Ammon's horn (tissue), 1 donor: Measurements from ENCODE around the gene AJM1.

Experiments
- DNase-seq: peaks from one replicate; pipeline ENCODE4 v3.0.0-alpha.2; 2016; ENCODE audit warnings: low spot score

AJM1 gene

DNA sequence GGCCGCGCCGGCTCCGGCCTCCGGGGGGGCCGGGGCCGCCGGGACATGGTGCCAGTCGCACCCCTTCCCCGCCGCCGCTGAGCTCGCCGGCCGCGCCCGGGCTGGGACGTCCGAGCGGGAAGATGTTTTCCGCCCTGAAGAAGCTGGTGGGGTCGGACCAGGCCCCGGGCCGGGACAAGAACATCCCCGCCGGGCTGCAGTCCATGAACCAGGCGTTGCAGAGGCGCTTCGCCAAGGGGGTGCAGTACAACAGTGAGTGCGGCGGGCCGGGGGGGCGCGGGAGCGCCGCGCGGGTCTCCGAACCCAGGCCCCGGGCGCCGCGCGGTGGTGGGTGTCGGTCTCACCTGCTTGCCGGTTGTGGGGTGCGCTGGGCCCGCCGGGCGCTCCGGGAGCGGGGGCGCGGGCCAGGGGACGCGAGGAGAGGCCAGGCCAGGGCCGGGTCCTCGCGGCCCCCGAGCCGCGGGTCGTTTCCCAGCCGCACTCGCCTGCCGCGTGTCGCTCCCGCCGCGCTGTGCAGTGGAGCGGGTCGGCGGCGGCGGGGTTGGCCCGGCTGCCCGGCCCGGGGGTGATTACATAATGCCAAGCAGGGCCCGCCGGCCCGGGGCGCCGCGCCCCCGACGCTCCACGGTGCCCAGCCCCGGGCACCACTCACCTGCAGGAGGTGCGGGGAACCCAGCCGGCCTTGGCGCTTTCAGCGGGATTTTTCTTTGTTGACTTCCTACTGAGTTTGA, 34.0 kb upstream of the AJM1 start:
- DNase-seq = no peak

DNA sequence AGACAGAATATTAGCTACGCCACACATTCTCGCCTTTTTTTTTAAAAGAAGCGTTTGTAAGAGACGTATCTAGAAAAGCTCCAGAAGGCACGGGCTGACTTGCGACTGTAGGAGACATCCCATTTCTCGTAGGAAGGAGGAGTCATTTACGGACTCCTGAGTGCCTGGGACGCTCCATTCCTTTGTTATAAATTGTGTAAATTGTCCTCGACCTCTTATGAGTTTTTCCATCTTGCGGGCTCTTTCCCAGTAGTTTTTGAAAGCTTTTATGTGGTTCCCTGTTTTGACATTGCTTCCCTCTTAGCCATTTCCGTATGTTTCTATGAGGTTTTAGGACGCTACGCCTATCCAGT, 33.5 kb upstream of the AJM1 start:
- DNase-seq = no peak

DNA sequence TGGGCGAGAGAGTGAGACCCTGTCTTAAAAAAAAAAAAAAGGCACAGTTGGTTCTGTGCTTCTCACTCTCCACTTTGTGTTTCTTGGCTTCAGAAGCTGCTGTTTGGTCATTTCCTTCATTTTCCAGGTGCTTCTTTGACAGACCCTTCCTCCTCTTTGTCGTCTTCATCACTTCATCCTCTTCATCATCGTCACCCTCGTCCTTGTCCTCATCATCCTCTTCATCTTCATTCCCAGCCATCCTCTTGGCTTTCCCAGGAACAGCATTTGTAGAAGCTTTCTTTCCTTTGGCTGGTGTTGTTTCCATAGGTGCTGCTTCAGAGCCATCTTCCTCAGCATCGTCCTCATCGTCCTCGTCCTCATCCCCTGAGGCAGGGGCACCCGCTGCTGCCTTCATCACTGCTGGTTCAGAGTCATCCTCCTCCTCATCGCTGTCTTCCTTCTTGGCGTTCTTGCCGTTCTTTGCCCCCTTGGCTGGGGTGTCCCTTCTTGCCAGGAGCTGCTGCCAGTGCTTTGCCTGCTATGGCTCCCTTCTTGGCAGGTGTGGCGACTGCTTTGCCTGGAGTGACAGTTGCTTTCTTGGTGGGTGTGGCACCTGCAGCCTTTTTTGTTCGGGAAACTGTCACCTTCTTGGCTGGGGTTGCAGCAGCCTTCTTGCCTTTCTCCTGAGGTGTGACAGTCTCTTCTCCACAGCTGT, 27.4 kb upstream of the AJM1 start:
- no peak for DNase-seq

DNA sequence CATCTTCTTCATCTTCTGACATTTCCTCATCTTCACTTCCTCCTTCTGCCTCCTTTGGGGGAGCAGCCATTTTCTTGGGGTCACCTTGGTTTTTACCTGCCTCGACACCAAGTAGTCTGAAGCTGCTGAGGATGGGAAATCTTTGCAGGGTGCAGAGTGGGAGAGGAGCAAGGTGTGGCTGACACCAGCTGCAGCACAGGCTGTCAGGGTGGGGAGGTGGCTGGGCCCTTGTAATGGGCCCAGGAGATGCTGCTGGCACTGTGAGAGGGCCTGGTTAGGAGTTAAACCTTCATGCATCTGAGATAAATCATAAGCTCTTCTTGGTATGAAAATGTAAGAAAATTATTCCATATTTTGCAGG, 26.9 kb upstream of the AJM1 start:
- DNase-seq = no peak

DNA sequence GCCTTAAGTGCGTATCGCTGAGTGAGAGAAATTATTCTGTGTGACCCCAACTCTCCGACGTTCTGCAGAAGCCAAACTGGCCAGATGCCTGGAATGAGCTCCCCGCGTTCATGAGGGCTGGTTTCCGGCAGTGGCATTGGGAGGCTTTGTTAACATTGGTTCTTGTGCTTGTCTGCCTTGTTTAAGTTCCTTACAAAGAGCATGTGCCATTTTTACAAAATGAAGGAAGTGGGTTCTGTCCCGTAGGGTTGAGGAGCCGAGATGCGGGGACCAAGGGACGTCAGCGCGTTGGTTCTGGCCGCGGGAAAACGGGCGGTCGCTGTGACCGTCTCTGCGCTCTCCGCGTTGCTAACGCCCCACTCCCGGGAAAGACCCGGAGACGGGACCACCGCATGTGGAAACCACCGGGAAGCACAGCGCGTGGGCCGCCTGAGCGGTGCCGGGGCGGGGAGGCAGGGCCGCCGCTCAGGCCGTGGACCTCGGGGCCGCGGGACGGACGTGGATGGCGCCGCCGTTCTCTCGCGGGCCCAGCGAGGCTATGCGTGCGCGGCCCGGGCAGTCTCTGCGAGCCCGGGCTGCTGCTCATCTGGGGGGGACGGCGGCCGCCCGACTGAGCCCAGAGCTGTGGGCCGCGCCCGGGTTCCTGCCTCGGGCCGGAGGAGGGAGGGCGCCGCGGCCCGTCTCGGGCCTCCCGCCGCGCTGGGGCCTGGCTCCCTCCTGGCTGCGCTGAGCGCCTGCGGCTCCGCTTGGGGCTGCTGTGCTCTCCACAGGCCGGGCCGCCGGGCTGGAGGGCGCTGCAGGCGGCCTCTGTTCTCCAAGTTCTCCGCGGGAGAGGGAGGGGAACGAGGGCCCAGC, 21.1 kb upstream of the AJM1 start:
- peak; percentile 42 for DNase-seq

DNA sequence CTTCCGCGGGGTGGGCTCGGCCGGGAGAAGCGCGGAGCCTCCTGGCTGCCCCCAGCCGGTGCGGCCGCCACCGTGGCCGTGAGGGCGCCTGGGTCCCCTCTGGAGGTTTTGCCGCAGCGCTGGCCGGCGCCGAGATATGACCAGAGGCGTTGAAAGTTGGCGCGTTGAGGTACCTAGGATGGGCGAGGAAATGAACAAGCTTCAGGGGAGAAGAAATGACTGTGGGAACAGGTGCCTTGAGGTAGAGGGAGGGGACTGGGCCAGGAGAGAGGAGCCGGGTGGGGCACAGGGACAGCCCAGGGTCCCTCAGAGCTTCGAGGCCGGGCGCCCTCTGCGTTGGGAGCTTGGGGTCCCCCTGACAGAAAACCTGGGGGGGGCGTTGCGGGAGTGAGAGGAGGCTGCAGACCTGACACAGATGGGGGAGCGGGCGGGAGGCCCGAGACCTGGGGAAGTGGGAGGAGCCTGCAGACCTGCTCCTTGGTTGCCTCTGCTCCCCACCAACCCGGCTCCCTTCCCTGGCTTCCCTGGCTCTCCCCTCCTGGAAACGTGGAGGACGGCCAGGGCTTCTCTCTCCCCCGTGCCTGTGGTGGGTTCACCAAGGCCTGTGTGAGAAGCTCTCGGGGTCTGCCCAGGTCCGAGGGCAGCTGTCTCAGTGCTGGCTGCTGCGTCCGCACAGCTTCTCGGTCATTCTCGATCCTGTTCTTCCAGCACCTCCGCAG, 20.3 kb upstream of the AJM1 start:
- no peak for DNase-seq

DNA sequence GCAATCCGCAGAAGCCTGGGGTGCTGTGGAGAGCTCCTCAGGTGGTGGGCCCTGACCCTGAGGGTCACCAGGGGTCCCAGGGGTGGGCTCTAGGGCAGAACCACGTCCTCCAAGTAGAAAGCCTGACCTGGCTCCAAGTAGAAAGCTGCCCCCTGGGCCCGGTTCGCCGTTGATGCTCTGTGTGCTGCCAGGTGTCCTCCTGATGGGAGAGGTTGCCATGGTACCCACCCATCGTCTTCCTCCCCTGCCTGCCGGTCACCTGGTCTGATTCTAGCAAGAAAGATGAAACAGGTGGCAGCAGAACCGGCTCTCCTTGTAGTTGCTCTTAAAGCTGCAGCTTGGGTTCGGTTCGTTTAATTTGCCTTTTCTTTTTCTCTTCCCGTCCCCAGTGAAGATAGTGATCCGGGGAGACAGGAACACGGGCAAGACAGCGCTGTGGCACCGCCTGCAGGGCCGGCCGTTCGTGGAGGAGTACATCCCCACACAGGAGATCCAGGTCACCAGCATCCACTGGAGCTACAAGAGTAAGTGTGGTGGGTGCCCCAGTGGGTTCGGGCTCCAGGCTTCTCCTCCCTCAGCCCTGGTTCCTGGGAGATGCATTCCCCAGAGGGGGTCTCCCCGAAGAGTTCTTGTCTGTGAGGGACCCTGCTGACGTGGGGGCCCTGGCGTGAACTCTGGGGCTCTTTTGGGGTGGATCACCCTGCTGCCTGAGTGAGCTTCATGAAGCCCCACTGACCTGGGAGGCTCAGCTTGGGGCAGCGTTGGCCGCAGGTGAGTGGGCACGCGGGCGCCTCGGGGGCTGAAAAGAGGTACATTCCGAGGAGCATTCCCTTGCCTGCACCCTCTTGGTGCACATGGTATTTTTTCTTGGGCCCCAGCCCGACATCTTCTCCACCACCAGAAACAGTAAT, 18.9 kb upstream of the AJM1 start:
- no peak for DNase-seq

DNA sequence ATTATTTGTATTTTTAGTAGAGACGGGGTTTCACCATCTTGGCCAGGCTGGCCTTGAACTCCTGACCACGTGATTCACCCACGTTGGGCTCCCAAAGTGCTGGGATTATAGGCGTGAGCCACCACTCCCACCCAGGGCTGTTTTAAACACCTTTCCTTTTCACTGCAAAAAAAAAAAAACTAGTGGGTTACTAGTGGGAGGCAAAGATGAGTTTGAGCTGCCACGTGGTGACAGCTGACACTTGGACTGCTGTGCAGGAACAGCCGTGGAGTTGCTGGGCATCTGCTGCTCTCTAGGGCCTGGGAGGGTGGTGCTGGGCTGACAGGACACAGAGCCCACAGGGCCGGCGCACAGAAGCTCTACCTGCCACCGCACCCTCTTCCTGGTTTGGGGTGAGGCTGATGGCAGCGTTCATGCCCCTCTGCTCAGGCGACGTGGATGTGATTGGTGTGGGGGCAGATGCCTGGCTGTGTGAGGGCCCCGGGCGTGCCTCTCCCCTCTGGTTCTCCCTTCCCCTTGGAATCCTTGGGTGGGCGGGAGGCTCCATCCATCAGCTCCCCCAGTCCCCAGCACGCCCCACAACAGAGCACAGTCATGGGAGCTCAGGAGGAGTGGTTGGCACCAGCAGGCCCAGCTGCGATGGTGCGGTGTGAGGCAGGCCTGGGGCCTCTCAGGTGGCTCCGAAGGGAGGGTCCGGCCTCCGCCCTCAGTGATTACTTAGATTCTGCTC, 17.6 kb upstream of the AJM1 start:
- DNase-seq = no peak

DNA sequence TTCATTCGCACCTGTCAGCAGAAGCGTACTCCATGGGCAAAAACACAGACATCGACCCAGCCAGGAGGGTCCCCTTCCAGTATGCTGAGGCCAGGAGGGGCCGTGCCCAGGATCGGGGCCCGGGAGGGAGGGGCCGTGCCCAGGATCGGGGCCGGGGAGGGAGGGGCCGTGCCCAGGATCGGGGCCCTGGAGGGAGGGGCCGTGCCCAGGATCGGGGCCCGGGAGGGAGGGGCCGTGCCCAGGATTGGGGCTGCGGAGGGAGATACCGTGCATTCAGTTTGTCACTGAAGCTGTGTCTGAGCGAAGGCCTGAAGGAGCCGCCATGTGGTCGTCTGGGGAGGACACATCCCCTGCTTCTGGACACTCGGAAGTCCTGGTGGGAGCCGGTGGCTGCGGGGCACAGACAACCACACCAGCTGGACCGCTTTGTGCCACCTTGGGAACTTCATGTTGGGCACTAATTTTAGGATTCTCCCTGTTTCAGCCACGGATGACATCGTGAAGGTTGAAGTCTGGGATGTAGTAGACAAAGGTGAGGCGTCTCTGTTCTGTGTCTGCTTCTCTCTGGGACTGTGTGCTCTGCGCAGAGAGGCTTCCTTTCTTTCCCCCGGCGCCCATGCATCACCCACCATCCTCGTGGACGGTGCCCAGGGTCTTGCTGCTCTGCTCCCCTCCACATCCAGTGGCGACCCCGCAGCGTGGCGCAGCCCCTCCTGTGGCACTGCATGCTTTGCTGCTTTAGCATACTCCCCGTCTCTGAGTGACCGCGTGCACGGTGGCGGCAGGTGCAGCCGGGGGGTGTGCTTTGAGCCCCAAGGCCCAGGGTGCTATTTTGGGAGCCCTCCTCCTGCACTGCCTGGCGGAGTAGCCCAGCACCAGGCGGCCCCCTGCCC, 16.7 kb upstream of the AJM1 start:
- DNase-seq = no peak

DNA sequence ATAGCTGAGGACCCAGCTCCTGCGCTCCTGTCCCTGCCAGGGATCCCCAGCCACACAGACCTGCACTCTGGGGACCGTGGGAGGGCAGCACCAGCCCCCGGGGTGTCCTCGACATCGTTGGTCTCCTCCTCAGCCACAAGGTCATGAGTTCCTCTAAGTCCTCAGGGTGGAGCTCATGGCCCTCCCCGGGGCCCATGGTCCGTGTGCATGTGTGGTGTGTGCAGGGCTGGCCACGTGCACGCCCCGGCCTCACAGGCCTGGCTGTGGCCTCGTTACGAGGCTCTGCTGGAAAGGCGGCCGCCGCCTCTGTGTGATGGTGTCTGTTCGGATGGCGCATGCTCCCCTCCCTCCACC, 16.1 kb upstream of the AJM1 start:
- no peak for DNase-seq

DNA sequence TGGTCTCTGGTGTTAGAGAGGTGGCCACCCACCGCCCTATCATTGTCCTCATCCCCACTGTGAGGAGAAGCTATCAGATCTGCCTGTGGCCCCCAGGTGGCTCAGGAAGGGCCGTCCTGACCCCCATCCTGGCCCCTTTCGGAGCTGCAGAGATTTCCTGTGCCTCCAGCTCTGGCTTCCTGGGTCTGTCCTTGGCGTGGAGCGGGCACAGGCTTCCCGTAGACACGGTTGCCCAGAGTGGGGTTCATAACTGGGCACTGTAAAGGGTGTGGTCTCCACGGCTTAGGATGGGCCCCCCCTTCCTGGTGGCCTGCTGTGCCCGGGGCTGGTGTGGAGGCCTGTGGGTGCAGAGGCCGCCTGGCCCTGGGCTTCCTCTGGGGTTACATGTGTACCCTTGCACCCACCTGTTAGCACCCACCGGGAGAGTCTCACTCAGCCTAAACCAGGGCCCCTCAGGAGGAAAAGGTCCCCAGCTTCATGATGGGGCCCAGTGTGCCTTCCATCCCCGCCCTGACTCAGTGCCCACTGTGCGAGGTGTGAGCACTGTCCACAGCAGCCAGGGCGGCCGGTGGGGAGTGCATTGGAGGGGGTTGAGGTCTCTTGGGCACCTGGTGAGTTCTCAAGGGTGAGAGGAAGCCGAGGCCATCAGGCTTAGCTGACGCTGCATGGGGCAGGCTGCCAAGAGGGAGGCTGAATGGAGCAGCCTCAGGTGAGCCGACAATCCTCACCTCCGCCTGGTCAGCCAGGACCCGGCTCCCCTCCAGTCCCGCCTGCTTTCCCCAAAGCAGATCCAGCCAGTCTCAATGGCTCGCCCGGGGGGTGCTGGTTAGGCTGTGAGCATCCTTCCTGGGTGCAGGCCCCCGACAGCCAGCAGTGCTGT, 15.3 kb upstream of the AJM1 start:
- no peak for DNase-seq

DNA sequence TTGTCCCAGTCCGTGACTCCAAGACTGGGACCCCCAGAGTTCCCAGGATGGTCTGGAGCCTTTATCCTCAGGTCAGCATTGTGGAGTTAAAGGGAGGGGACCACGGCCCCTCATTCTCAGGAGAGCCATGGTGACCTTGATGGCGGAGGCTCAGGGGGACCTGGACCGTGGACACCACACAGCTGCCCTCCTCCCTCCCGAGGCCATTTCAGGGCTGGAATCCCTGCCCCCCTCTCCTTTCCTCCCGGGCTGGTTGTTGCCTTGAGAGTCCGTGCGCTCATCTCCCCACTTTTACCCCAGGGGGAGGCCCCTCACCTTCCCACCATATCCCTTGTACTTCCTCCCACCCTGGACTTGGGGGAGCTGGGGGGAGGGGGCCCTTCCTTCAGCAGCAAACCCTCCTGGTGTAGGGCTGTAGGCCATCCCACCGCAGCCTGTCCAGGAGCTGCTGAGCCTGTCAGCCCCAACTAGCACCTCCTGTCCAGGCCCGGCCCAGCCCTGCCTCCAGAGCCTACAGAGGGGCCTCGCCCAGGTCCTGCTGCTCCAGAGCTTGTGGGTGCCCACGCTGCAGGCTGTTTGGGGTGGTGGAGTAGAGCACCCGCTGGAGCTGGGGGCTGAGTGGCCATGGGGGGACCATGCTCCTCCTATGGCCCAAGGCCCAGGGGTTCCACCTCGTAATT, 14.3 kb upstream of the AJM1 start:
- no peak for DNase-seq

DNA sequence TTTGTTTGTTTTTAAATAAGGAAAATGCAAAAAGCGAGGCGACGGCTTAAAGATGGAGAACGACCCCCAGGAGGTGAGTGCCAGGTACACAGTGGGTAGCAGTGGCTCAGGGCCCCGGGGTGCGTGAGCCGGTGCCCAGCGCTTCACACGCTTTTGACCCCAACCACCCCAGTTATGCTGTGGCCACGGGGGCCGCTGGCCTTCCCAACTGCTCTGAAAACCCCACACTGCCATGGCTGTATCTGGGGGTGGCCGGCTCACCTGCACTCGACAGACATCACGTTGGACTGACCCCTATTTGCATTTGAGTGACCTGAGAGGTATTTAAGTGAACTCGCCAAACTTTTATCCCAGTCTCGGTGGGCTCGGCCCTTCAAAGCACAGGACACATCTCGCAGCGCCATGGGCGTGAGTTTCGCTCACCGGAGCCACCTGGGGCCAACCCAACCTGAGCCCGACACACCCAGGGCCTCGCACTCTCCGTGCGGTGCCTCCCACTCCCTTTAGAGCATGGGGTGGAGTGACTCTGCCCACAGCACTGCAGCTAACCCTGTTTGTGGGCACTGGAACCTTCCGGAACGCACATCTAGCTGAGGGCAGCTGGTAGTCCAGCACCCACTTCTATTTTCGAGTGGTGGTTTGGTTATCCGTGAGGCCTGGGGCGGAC, 13.7 kb upstream of the AJM1 start:
- DNase-seq = no peak

DNA sequence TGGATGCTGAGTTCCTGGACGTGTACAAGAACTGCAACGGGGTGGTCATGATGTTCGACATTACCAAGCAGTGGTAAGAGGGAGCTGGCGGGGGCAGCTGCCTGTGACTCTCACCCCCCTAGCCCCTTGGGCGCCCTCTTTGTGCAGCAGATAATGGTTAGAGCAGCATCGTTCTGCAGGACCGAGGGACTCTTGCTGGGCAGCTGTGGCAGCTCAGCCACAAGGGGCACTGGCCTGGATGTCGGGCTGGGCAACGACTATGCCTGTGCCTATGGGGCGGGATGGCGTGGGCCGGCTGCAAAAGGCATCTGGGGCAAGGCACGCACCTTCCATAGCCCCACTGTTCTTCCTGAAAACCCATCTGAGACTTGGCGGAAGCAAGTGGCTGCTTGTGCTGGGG, 12.9 kb upstream of the AJM1 start:
- no peak for DNase-seq

DNA sequence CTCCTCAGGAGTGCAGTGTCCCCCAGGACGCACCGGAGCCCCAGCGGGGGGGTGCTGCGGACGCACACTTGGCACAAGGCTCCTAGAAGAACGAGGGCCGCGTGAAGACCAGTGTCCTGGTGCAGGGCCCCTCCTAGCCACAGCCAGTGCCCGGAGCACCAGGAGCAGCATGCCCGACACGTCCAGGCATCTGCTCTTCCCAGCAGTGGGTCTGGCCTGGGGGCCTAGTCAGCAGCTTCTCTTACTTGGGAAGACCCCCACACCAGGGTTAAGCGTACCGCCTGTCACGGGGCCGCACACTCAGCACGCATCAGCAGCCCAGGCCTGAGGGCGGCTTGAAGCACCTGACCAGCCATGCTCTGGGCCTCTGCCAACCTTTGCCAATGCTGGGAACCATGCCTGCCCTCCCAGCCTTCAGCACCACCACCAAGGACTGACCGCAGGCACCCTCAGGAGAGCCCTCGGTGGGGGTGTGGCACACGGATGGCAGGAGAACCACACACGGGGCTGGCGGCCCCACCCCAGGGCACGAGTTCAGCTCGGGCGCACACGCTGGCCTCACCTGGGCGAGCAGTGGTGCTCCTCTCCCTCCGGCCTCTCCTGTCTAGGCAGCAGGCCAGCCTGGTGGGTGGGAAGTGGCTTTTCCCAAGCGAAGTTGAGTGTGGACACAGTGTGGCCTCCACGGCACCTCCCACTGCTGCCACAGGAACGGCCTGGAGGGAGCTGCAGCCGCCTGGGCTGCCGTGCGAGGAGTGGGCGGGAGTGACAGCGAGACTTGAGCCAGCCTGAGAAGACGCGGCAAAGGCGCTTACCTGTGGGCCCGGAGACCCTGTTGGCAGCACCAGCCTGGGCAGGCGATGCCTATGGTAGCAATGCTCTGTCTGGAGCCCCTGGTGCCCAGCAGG, 12.0 kb upstream of the AJM1 start:
- no peak for DNase-seq

DNA sequence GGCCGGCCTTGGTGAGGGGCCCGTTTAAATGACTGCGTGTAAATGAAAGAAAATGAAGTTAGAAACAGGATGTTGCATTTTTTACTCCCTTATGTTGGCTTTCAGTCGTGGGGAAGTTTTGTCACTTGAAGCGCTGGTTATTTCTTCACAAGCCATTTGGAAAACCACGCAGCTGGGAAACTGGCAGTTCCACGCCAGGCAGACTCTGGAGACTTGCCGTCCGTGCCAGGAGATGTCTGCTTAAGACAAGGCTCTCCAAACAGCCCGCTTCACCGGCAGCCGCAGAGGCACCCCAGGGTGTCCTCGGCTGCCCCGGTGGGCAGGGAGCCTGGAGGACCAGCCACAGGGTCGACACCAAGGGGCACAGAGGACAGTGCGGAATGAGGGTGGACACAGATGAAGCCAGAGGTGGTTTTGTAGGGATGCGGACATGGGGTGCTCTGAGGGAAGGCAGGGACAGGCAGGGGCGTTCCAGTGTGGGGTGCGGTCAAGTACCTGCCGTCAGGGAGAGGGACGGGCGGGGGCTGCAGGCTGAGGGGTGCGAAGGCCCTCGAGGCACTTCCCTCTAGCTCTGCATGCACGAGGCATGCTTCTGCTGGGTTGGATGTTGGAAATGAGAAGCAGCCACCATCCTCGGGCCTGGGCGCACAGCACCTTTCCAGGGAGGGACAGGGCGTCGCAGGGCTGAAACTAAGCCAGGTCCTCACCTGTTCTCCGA, 11.1 kb upstream of the AJM1 start:
- no peak for DNase-seq
